OCI-LY3 (cell line): ENCODE results near the gene PXDC1.

Experiments used
- EZH2phosphoT487 ChIP-seq: fragments of 200-600 bp; shearing (Covaris generic); IDR thresholded peaks from 2 replicates; pipeline ENCODE4 v1.6.1; 2018; ENCODE audit warnings: antibody characterized with exemption, mixed run types, low read depth
- TF ChIP-seq, protein P1 (sequence below): fragments of 200-600, 300-600 bp; sonication (generic); IDR thresholded peaks from 2 replicates; pipeline ENCODE4 v1.5.1; 2014; ENCODE audit warnings: antibody characterized with exemption, low read length, low read depth

DNA sequence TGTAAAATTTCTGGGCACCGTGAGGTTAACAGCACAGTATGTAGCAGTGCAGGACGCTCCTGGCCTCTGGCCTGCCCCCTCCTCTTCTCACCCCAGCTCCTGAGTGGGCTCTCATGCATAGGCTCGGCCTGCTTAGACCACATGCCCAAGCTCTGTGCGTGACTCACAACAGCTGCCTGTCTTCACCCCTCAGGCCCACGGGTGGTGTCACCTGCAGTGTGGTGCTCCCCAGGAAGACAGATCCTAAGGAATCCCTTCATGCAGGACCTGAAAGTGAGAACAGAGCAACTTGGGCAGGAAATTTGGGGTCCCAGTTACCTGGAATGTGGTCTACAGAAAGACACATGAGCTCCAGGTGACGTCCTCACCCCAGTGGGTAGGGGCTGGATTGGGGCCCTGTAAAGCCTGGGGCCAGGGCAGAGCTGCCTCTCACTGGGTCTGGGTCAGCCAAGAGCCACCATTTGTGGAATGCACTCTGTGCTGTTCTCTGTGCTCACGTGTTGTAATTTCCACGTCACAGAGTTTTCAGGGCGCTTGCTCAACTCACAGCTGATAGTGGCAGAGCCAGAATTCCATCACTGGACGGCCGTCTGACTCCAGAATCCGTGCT, 37.0 kb upstream of the PXDC1 start:
- TF ChIP-seq, protein P1, sequence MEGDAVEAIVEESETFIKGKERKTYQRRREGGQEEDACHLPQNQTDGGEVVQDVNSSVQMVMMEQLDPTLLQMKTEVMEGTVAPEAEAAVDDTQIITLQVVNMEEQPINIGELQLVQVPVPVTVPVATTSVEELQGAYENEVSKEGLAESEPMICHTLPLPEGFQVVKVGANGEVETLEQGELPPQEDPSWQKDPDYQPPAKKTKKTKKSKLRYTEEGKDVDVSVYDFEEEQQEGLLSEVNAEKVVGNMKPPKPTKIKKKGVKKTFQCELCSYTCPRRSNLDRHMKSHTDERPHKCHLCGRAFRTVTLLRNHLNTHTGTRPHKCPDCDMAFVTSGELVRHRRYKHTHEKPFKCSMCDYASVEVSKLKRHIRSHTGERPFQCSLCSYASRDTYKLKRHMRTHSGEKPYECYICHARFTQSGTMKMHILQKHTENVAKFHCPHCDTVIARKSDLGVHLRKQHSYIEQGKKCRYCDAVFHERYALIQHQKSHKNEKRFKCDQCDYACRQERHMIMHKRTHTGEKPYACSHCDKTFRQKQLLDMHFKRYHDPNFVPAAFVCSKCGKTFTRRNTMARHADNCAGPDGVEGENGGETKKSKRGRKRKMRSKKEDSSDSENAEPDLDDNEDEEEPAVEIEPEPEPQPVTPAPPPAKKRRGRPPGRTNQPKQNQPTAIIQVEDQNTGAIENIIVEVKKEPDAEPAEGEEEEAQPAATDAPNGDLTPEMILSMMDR, result no peak
- TF ChIP-seq EZH2phosphoT487, result no peak
